Myocyte (in vitro differentiated cells): ENCODE data around the gene PCDH7. TPM values are rescaled to one million over a fixed set of nuclear protein-coding genes. Genes with fewer than 3 reads are reported as not detected.
A peak's percentile ranks its signal among the peaks of the same experiment; 100 is the strongest.

Experiments
- DNase-seq: peaks from one replicate; pipeline ENCODE4 v3.0.0-alpha.2; 2012; ENCODE audit warnings: low read depth
- polyA plus RNA-seq: library from polyadenylated mRNA; unstranded; fragments of >200 nt; gene quantifications from one replicate; pipeline ENCODE4 v1.2.1, GENCODE V29; 2012; ENCODE audit warnings: missing spikeins
- total RNA-seq: library from RNA; depleted of rRNA; stranded (reverse); fragments of >200 nt; gene quantifications from 2 replicates; pipeline ENCODE4 v1.2.3, GENCODE V29; 2014

The PCDH7 gene
- 50.9 and 87.5 TPM in 2 replicates for total RNA-seq
- 19.4 TPM for polyA plus RNA-seq

- peak; percentile 80 for DNase-seq
Observed at GRCh38 chr4:30720021-30720660, at the start of gene PCDH7. PCDH7 (plus strand) TSS chr4:30720369; CDS start chr4:30721423, 1,054 bp downstream.

- no peak for DNase-seq
Observed at GRCh38 chr4:30671926-30672448, 48.2 kb upstream of the PCDH7 start.

- DNase-seq = no peak
Observed at GRCh38 chr4:30696191-30696590, 24.0 kb upstream of the PCDH7 start.

- DNase-seq = peak; percentile 72
Observed at GRCh38 chr4:30714408-30715031, 5.6 kb upstream of the PCDH7 start.

GRCh38 chr4:30716158-30716557, 4.0 kb upstream of the PCDH7 start:
- peak; percentile 50 for DNase-seq

- DNase-seq = peak; percentile 25
Observed at GRCh38 chr4:30716681-30717207, 3.4 kb upstream of the PCDH7 start.

GRCh38 chr4:30717208-30718020, 2.8 kb upstream of the PCDH7 start:
- peak; percentile 62 for DNase-seq

GRCh38 chr4:30718021-30718542, 2.1 kb upstream of the PCDH7 start:
- DNase-seq = peak; percentile 75

- DNase-seq = peak; percentile 61
Observed at GRCh38 chr4:30718641-30719453, 1.3 kb upstream of the PCDH7 start.

- no peak for DNase-seq
Observed at GRCh38 chr4:30719454-30720020, 632 bp upstream of the PCDH7 start.

- peak; percentile 71 for DNase-seq
Observed at GRCh38 chr4:30720661-30721184, 554 bp downstream of the PCDH7 start.

- DNase-seq = peak; percentile 55
Observed at GRCh38 chr4:30721185-30722091, 1.3 kb downstream of the PCDH7 start.

GRCh38 chr4:30722092-30722358, 1.9 kb downstream of the PCDH7 start:
- DNase-seq = no peak

GRCh38 chr4:30722359-30723200, 2.4 kb downstream of the PCDH7 start:
- no peak for DNase-seq

- no peak for DNase-seq
Observed at GRCh38 chr4:30723201-30723955, 3.2 kb downstream of the PCDH7 start.

- DNase-seq = peak; percentile 35
Observed at GRCh38 chr4:30724247-30724646, 4.1 kb downstream of the PCDH7 start.

GRCh38 chr4:30725562-30725961, 5.4 kb downstream of the PCDH7 start:
- DNase-seq = no peak
